BJ (cell line): Measurements from ENCODE around the gene RNF220. TPM values are rescaled to one million over a fixed set of nuclear protein-coding genes. Genes with fewer than 3 reads are reported as not detected.

Experiments
- CTCF ChIA-PET: fragments of 350-600 bp; formaldehyde crosslinking; extraction: SDS; loops from one replicate; lab custom pipeline; 2021; ENCODE audit warnings: antibody characterized with exemption, inconsistent platforms; lab: Yijun Ruan, JAX
- POLR2A ChIA-PET: fragments of 300-600 bp; sonication (Branson Sonifier 250); formaldehyde crosslinking; extraction: SDS; loops from one replicate; lab custom pipeline; 2021; ENCODE audit warnings: antibody characterized with exemption; lab: Charles Lee
- DNase-seq: peaks from one replicate; pipeline ENCODE4 v3.0.0-alpha.2; 2011; ENCODE audit warnings: low read depth
- H3K27me3 ChIP-seq: 2 replicates; pipeline ENCODE4 v1.6.0; 2011; ENCODE audit warnings: low read length; ENCODE audit not compliant: control insufficient read depth, insufficient read depth
- H3K36me3 ChIP-seq: 2 replicates; pipeline ENCODE4 v1.5.1; 2011; ENCODE audit warnings: low read length; ENCODE audit not compliant: control insufficient read depth, insufficient read depth
- H3K4me3 ChIP-seq: 2 replicates; pipeline ENCODE4 v1.5.1; 2011; ENCODE audit warnings: low read depth, mild to moderate bottlenecking, control low read depth, low read length
- CTCF ChIP-seq: IDR thresholded peaks from 2 replicates; pipeline ENCODE4 v1.5.1; 2011; ENCODE audit warnings: low read depth, mild to moderate bottlenecking, control low read depth, inconsistent platforms, low read length, moderate library complexity; ENCODE audit not compliant: insufficient read depth
- polyA plus RNA-seq: library from polyadenylated mRNA; depleted of rRNA; stranded (reverse); fragments of >200 nt; gene quantifications from 2 replicates; pipeline ENCODE4 v1.2.3, GENCODE V29; 2011

The RNF220 gene
- polyA plus RNA-seq, 1 experiment = 65.4 TPM

DNA sequence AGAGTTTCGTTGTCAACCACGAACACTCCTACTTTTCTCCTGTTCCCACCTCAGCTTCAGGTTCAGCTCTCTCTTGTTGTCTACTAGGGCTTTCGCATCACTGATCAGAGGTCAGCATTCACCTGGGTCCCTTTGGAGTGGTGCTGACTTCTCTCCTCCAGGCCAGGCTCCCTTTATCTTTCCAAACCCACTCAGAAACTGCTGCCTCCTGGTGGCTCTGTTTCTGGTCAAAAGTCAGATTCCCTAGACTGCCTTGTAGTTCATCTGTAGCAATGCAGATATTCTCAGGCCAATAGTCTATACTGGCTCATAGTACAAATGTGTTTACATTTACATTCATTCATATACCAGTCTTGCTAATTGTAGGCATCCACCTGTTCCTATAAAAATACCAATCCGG lies 43.6 kb upstream of the RNF220 start:
- TF ChIP-seq CTCF = 0 out of 2 replicates have a peak, but pooled peaks have one; percentile 23
- CTCF ChIA-PET = no interaction called here
- peaks cover 3% of the 10 kb centered on the region; the same call in 1 of the 2 replicates for H3K27me3 ChIP-seq
- no peak overlapping the region for H3K4me3 ChIP-seq
- DNase-seq = no peak
- no peaks in the 10 kb centered on the region for H3K36me3 ChIP-seq
- POLR2A ChIA-PET = no interaction called here

DNA sequence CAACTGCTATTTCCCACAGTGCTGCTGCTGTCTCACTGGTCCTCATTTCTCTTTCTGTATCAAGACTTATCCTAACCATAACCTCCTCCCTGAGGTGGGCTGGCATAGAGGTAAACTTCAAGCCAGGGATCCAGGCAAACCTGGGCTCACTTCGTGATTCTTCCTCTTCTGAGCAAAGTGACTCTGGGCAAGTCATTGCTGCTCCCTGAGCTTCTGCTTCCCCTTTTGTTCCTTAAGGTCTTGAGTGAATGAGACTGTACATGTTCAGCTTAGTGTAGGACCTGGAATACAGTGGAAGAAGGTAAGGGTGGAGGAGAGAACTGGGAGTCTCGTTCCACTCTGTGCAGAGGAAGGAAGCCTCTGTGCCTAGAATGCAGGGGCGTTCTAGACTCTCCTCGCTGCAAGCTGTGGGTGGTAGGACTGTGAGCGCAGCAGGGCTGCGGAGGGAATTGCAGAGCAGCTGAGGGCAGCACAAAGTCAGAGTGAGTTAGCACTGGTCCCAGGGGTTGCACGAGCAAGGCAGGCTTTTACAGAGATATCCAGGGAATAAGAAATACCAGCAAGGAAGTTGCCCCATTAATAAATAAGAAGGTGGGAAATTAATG lies 38.6 kb upstream of the RNF220 start:
- CTCF ChIA-PET = interaction anchor here (0.7 to 2.5 kb wide), 3 partner anchors 10 to 149 kb away, joined by 4 to 8 read pairs (median 5); no protein-coding TSS in a partner anchor

DNA sequence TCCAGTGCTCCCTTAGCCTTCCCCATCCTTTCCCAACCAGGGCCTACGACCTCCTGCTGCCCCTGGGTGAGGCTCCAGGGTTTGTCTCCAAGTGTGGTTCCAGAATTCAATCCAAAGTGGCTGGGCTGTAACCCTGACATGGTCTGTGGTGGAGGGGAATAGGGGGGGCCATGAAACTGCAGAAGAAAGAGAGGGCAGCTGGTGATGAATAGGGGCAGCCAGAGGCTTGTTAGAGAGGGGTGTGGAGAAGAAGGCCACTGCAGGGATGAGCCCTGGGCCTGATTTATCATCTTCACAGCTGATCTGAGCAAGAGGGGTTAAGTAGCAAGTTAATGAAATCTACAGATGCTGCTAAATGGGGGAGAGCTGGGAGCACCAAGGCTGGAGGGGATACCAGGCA lies 37.1 kb upstream of the RNF220 start:
- no peak for TF ChIP-seq CTCF
- H3K27me3 ChIP-seq = peaks cover 13% of the 10 kb centered on the region
- no peak for DNase-seq
- H3K36me3 ChIP-seq = no peaks in the 10 kb centered on the region
- CTCF ChIA-PET = no interaction called here
- POLR2A ChIA-PET = no interaction called here
- no peak overlapping the region for H3K4me3 ChIP-seq

More for the DNA sequence above, 38.6 kb upstream of the RNF220 start:
- peaks cover 13% of the 10 kb centered on the region for H3K27me3 ChIP-seq
- DNase-seq = no peak
- POLR2A ChIA-PET = no interaction called here
- no peaks in the 10 kb centered on the region for H3K36me3 ChIP-seq
- H3K4me3 ChIP-seq = no peak overlapping the region
- no peak for TF ChIP-seq CTCF

DNA sequence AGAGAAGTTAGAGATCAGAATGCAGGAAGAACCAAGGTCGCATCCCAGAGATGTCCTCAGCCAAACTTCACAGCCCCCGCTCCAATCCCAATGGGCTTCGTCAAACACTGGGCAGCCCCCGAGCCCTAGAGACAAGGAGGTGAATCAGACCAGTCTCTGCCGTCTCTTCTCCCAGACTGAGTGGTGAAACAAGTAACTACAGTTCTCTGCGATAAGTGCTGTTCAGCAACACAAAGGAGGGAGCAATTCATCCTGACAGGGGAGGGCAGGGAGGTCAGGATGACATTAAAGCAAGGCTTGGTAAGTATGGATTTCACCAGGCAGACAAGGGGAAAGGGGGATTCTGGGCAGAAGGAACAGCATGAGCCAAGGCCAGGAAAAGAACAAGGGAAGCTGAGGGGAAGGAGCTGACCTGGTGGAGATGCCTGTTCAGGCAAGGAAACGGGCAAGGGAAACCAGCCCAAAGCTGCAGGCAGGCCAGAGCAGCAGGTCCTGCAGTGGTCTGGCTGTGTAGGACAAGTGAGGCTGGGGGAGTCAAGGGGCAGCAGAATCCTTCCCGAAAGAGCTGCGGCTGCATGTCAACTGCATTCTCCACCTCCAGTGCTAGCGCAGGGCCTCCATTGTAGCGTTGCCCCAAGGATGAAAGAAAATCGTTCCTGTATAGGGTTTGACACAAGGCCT lies 36.4 kb upstream of the RNF220 start:
- Histone ChIP-seq H3K27me3 (peaks cover 13% of the 10 kb centered on the region), H3K36me3 (no peaks in the 10 kb centered on the region), H3K4me3 (no peak overlapping the region)
- TF ChIP-seq CTCF = no peak
- ChIA-PET CTCF (no interaction called here), POLR2A (no interaction called here)
- DNase-seq = no peak

- TF ChIP-seq CTCF = no peak
- Histone ChIP-seq H3K36me3 (no peaks in the 10 kb centered on the region), H3K27me3 (peaks cover 10% of the 10 kb centered on the region), H3K4me3 (no peak overlapping the region)
- no peak for DNase-seq
- ChIA-PET POLR2A (no interaction called here), CTCF (interaction anchor here (0.6 to 1.2 kb wide), 2 partner anchors 18 to 20 kb away, joined by 3 read pairs; no protein-coding TSS in a partner anchor)
Observed at GRCh38 chr1:44371206-44371605, 33.8 kb upstream of the RNF220 start.
